ENCODE measurements around the gene TXNL4B. TPM values are rescaled to one million over a fixed set of nuclear protein-coding genes. Genes with fewer than 3 reads are reported as not detected.

TXNL4B gene
- total RNA-seq, 1 experiment from 2014 or later, result 8.3 TPM

DNA sequence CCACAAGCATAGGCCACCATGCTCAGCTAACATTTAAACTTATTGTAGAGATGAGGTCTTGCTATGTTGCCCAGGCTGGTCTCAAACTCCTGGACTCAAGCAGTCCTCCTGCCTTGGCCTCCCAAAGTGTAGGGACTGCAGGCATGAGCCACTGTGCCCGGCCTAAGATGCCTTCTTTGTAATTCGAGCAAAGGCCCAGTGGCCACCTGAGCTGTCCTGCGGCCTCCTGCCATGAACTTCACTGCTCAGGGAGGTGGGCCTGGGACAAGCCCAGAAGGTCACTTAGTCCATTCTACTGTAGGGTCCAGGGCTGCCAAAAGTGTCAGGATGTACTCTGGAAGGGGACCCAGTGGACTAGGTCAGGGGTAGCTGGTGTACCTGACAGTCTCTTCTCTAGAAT is 30.7 kb upstream of the TXNL4B start:
- ChIA-PET POLR2A (interaction anchor here (1.9 kb wide), 1 partner anchor 26 kb away, joined by 8 read pairs; no protein-coding TSS in a partner anchor), CTCF (interaction anchor here (0.6 to 2.5 kb wide), 24 partner anchors 12 to 1833 kb away, joined by 3 to 68 read pairs (median 5); partner anchors contain the start of genes DHX38 and TXNL4B)
- no peak overlapping the region for H3K27ac Mint-ChIP-seq
- ATAC-seq (no peak), DNase-seq (ENCODE audit: low spot score) (no peak)
- no peak for TF ChIP-seq NR1H2 (CRISPR knock-in tag; IDR thresholded peaks at IDR 0.05)
- TF ChIP-seq ARID4B (CRISPR knock-in tag; IDR thresholded peaks at IDR 0.05; ENCODE audit: borderline replicate concordance), result no peak
- TF ChIP-seq, protein P1, sequence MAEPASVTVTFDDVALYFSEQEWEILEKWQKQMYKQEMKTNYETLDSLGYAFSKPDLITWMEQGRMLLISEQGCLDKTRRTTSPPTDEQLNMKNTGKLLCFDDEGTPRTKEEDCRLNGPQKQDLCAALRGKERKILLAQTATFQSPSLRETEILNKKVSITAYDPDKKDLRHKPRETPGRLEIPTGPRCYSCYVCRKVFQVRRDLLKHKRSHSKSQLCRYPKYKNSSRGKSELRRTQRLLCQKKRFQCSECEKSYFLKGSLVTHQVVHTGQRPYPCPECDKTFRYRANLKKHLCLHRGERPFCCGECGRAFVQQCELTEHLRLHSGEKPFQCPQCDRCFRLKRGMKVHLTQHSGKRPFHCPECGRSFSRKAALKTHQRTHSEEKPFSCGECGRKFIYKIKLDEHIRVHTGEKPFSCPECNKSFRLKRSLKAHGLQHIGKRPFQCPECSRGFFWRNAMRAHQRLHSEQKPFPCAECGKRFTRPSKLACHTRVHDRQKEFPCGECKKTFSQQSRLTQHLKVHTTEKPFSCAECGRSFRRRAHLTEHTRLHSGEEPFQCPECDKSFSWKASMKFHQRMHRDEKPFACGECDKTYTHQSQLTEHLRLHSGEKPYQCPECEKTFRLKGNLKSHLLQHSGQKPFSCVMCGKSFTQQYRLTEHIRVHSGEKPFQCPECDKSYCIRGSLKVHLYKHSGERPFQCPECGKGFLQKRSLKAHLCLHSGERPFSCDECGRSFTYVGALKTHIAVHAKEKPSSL (CRISPR knock-in tag; conservative IDR thresholded peaks at IDR 0.05), result no peak
- no peak for TF ChIP-seq CBFB (CRISPR knock-in tag; IDR thresholded peaks at IDR 0.05; ENCODE audit: low read depth)
- no peaks in the 10 kb centered on the region for H3K9me3 Mint-ChIP-seq
- peaks cover 19% of the 10 kb centered on the region for H3K4me1 Mint-ChIP-seq
- no peak overlapping the region for H3K4me3 Mint-ChIP-seq
- no peaks in the 10 kb centered on the region; the same call in 1 of the 2 replicates for H3K27me3 Mint-ChIP-seq (ENCODE audit: low read depth)
- H3K36me3 Mint-ChIP-seq, result peaks cover 5% of the 10 kb centered on the region; the same call in 1 of the 2 replicates

DNA sequence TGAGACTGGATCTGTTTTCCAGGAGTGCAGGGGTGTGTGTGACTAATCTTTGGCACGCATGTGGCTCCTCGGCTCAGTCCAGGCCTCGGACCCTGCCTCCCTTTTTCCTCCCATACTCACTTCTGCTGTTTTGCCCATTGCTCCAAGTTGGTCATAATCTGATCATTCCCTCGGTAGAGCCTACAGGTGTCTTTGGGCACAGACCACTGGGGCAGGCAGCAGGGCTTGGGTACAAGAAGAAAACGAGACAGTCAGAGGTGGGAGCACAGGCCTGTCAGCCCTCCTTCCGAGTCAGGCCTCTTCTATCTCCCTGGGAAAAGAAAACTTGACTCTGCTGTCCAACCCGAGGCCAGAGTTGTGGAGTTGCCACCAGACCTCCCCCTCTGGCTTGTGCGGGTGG is 30.0 kb upstream of the TXNL4B start:
- Mint-ChIP-seq H3K36me3 (peaks cover 5% of the 10 kb centered on the region; the same call in 1 of the 2 replicates), H3K27ac (no peak overlapping the region), H3K4me1 (peaks cover 12% of the 10 kb centered on the region), H3K9me3 (no peaks in the 10 kb centered on the region), H3K4me3 (no peak overlapping the region), H3K27me3 (ENCODE audit: low read depth) (no peaks in the 10 kb centered on the region)
- ChIA-PET CTCF (interaction anchor here (1.7 kb wide), 1 partner anchor 343 kb away, joined by 3 read pairs; no protein-coding TSS in a partner anchor), POLR2A (no interaction called here)
- ATAC-seq (no peak), DNase-seq (ENCODE audit: low spot score) (no peak)
- TF ChIP-seq, protein P2, sequence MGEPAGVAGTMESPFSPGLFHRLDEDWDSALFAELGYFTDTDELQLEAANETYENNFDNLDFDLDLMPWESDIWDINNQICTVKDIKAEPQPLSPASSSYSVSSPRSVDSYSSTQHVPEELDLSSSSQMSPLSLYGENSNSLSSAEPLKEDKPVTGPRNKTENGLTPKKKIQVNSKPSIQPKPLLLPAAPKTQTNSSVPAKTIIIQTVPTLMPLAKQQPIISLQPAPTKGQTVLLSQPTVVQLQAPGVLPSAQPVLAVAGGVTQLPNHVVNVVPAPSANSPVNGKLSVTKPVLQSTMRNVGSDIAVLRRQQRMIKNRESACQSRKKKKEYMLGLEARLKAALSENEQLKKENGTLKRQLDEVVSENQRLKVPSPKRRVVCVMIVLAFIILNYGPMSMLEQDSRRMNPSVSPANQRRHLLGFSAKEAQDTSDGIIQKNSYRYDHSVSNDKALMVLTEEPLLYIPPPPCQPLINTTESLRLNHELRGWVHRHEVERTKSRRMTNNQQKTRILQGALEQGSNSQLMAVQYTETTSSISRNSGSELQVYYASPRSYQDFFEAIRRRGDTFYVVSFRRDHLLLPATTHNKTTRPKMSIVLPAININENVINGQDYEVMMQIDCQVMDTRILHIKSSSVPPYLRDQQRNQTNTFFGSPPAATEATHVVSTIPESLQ (CRISPR knock-in tag; IDR thresholded peaks at IDR 0.05), result no peak
- no peak for TF ChIP-seq CREB1 (CRISPR knock-in tag; IDR thresholded peaks at IDR 0.05)
- TF ChIP-seq ZNF317 (CRISPR knock-in tag; IDR thresholded peaks at IDR 0.05; ENCODE audit: borderline replicate concordance, low read depth), result no peak
- no peak for TF ChIP-seq ZBTB43 (CRISPR knock-in tag; IDR thresholded peaks at IDR 0.05)
- no peak for TF ChIP-seq STAT6 (CRISPR knock-in tag; conservative IDR thresholded peaks at IDR 0.05; ENCODE audit: low read depth)
- no peak for TF ChIP-seq ZNF121 (CRISPR knock-in tag; IDR thresholded peaks at IDR 0.05)
- no peak for TF ChIP-seq OVOL2 (CRISPR knock-in tag; IDR thresholded peaks at IDR 0.05; ENCODE audit: borderline replicate concordance)
- TF ChIP-seq RORB (CRISPR knock-in tag; IDR thresholded peaks at IDR 0.05), result no peak
- no peak for TF ChIP-seq FOXK1 (CRISPR knock-in tag; IDR thresholded peaks at IDR 0.05)
- no peak for TF ChIP-seq SOX15 (CRISPR knock-in tag; IDR thresholded peaks at IDR 0.05)
- TF ChIP-seq, protein P3, sequence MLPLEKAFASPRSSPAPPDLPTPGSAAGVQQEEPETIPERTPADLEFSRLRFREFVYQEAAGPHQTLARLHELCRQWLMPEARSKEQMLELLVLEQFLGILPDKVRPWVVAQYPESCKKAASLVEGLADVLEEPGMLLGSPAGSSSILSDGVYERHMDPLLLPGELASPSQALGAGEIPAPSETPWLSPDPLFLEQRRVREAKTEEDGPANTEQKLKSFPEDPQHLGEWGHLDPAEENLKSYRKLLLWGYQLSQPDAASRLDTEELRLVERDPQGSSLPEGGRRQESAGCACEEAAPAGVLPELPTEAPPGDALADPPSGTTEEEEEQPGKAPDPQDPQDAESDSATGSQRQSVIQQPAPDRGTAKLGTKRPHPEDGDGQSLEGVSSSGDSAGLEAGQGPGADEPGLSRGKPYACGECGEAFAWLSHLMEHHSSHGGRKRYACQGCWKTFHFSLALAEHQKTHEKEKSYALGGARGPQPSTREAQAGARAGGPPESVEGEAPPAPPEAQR (CRISPR knock-in tag; IDR thresholded peaks at IDR 0.05), result no peak
- TF ChIP-seq, protein P4, sequence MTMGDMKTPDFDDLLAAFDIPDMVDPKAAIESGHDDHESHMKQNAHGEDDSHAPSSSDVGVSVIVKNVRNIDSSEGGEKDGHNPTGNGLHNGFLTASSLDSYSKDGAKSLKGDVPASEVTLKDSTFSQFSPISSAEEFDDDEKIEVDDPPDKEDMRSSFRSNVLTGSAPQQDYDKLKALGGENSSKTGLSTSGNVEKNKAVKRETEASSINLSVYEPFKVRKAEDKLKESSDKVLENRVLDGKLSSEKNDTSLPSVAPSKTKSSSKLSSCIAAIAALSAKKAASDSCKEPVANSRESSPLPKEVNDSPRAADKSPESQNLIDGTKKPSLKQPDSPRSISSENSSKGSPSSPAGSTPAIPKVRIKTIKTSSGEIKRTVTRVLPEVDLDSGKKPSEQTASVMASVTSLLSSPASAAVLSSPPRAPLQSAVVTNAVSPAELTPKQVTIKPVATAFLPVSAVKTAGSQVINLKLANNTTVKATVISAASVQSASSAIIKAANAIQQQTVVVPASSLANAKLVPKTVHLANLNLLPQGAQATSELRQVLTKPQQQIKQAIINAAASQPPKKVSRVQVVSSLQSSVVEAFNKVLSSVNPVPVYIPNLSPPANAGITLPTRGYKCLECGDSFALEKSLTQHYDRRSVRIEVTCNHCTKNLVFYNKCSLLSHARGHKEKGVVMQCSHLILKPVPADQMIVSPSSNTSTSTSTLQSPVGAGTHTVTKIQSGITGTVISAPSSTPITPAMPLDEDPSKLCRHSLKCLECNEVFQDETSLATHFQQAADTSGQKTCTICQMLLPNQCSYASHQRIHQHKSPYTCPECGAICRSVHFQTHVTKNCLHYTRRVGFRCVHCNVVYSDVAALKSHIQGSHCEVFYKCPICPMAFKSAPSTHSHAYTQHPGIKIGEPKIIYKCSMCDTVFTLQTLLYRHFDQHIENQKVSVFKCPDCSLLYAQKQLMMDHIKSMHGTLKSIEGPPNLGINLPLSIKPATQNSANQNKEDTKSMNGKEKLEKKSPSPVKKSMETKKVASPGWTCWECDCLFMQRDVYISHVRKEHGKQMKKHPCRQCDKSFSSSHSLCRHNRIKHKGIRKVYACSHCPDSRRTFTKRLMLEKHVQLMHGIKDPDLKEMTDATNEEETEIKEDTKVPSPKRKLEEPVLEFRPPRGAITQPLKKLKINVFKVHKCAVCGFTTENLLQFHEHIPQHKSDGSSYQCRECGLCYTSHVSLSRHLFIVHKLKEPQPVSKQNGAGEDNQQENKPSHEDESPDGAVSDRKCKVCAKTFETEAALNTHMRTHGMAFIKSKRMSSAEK (CRISPR knock-in tag; IDR thresholded peaks at IDR 0.05; ENCODE audit: borderline replicate concordance), result no peak

Data from WTC11 (cell line).